ENCODE measurements around the gene RSPH1.

DNA sequence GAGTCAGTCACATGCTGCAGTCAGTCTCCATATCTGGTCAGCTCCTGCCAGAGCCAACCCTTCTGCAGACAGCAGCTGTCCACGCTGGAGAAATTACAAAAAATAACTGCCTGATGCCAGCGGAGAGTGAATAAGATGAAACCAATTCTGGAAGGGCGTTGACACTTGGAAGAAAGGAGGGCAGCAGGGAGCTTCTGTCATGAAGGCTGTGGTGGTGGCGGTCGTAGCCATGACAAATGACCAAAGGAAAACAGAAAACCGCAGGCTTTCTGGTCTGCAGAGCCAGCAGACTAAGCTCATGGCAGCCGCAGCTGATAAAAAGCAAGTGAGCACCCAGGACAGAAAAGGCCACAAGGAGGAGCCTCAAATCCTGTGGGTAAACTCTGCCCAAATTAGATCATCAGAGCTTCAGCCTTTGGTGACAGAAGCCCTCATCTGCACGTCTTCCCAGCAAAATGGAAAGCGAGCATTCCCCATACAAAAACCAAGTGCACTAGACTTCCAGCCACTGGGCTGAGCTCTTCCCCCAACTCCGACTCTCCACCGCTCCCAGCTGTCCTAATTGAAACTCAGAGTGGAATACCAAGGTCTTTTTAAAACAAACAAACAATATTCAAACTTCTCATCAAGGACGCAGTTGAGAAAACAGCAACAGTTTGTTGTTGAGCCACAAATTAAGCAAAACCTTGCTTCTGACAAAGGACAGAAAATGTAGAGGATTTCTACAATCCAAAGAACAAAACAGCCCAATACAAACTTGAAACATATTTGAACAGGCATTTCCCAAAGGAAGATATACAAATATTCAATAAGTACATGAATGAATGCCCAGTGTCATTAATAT lies 28.7 kb downstream of the RSPH1 start:
- TF ChIP-seq, protein P1, sequence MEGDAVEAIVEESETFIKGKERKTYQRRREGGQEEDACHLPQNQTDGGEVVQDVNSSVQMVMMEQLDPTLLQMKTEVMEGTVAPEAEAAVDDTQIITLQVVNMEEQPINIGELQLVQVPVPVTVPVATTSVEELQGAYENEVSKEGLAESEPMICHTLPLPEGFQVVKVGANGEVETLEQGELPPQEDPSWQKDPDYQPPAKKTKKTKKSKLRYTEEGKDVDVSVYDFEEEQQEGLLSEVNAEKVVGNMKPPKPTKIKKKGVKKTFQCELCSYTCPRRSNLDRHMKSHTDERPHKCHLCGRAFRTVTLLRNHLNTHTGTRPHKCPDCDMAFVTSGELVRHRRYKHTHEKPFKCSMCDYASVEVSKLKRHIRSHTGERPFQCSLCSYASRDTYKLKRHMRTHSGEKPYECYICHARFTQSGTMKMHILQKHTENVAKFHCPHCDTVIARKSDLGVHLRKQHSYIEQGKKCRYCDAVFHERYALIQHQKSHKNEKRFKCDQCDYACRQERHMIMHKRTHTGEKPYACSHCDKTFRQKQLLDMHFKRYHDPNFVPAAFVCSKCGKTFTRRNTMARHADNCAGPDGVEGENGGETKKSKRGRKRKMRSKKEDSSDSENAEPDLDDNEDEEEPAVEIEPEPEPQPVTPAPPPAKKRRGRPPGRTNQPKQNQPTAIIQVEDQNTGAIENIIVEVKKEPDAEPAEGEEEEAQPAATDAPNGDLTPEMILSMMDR (IDR thresholded peaks at IDR 0.05 in 2 of 3, conservative IDR thresholded peaks at IDR 0.05 in 1 of 3; ENCODE audit: borderline replicate concordance in 1 of 3, insufficient read depth in 1 of 3, low read depth in 2 of 3, low read length in 2 of 3) = peak; percentile 31 to 37 (median 36); a peak in 3 of 6 replicates
- no peak for TF ChIP-seq POLR2AphosphoS5 (IDR thresholded peaks at IDR 0.05; ENCODE audit: low read depth, low read length)
- TF ChIP-seq POLR2A (IDR thresholded peaks at IDR 0.05; ENCODE audit: borderline replicate concordance, extremely low read depth, insufficient read depth, insufficient read length) = no peak
- no peak for TF ChIP-seq CBX3 (IDR thresholded peaks at IDR 0.05; ENCODE audit: low read depth)
- no peak for TF ChIP-seq YY1 (IDR thresholded peaks at IDR 0.05; ENCODE audit: extremely low read depth, insufficient replicate concordance, low read depth, low read length)
- no peak for TF ChIP-seq SP1 (IDR thresholded peaks at IDR 0.05; ENCODE audit: low read depth)
- TF ChIP-seq EGR1 (IDR thresholded peaks at IDR 0.05; ENCODE audit: low read depth) = no peak
- no peak for TF ChIP-seq EZH2phosphoT487 (IDR thresholded peaks at IDR 0.05; ENCODE audit: borderline replicate concordance)
- TF ChIP-seq, protein P2, sequence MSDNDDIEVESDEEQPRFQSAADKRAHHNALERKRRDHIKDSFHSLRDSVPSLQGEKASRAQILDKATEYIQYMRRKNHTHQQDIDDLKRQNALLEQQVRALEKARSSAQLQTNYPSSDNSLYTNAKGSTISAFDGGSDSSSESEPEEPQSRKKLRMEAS (IDR thresholded peaks at IDR 0.05) = no peak
- no peak for TF ChIP-seq CEBPB (IDR thresholded peaks at IDR 0.05; ENCODE audit: low read depth)
- no peak for TF ChIP-seq SRF (IDR thresholded peaks at IDR 0.05; ENCODE audit: low read depth)
- no peak for TF ChIP-seq EZH2 (IDR thresholded peaks at IDR 0.05)
- TF ChIP-seq TCF7L2 (IDR thresholded peaks at IDR 0.05; ENCODE audit: borderline replicate concordance, extremely low read depth, insufficient read depth, insufficient read length) = no peak
- no peak for TF ChIP-seq JUND (IDR thresholded peaks at IDR 0.05)
